GM23338 (cell line): ENCODE data around the gene CALML5. TPM values are rescaled to one million over a fixed set of nuclear protein-coding genes. Genes with fewer than 3 reads are reported as not detected.

Source experiments
- ATAC-seq: fragments of 200-7000 bp; cut with Tn5 transposase; 3 replicates; pipeline ENCODE4 v1.9.1; 2020
- DNase-seq: peaks from one replicate; pipeline ENCODE4 v3.0.0-alpha.2; 2015; ENCODE audit warnings: low spot score
- H2AFZ ChIP-seq: fragments of 200-600 bp; sonication (generic); 2 replicates; pipeline ENCODE4 v1.8.0; 2016; ENCODE audit warnings: antibody characterized with exemption, mild to moderate bottlenecking, moderate library complexity
- H3F3A ChIP-seq: fragments of 200-600 bp; sonication (generic); replicated peaks from 2 replicates; pipeline ENCODE4 v1.8.0; 2017; ENCODE audit warnings: antibody characterized with exemption, mixed run types, low read depth
- H3K27ac ChIP-seq: fragments of 200-600 bp; sonication (generic); 2 replicates; pipeline ENCODE4 v1.6.1; 2016; ENCODE audit warnings: low read depth
- H3K27me3 ChIP-seq: fragments of 200-600 bp; sonication (generic); 2 replicates; pipeline ENCODE4 v1.8.0; 2016; ENCODE audit warnings: mild to moderate bottlenecking, mixed run types, moderate library complexity; ENCODE audit not compliant: insufficient read depth
- H3K36me3 ChIP-seq: fragments of 200-600 bp; sonication (generic); 2 replicates; pipeline ENCODE4 v1.8.0; 2016; ENCODE audit warnings: mild to moderate bottlenecking; ENCODE audit not compliant: insufficient read depth
- H3K4me1 ChIP-seq: fragments of 200-600 bp; sonication (generic); 2 replicates; pipeline ENCODE4 v1.8.0; 2016; ENCODE audit warnings: mild to moderate bottlenecking, moderate library complexity; ENCODE audit not compliant: insufficient read depth
- H3K4me2 ChIP-seq: fragments of 200-600 bp; sonication (generic); 2 replicates; pipeline ENCODE4 v1.7.1; 2017; ENCODE audit warnings: mixed run types
- H3K4me3 ChIP-seq: fragments of 200-600 bp; sonication (generic); 2 replicates; pipeline ENCODE4 v1.6.1; 2016; ENCODE audit warnings: mixed run types
- H3K79me2 ChIP-seq: fragments of 200-600 bp; sonication (generic); replicated peaks from 2 replicates; pipeline ENCODE4 v1.8.0; 2017; ENCODE audit warnings: mild to moderate bottlenecking; ENCODE audit not compliant: insufficient read depth
- H3K9me2 ChIP-seq: fragments of 200-600 bp; sonication (generic); 2 replicates; pipeline ENCODE4 v1.8.0; 2017; ENCODE audit not compliant: insufficient read depth
- H4K20me1 ChIP-seq: fragments of 200-600 bp; sonication (generic); replicated peaks from 2 replicates; pipeline ENCODE4 v1.8.0; 2017; ENCODE audit warnings: mild to moderate bottlenecking; ENCODE audit not compliant: insufficient read depth
- H3K27ac Mint-ChIP-seq: 2 replicates; pipeline ENCODE4 v1.8.0; 2020; ENCODE audit warnings: inconsistent platforms, mild to moderate bottlenecking, moderate library complexity, mixed read lengths
- H3K27me3 Mint-ChIP-seq: 3 replicates; pipeline ENCODE4 v1.8.0; 2022; ENCODE audit warnings: low read depth, mild to moderate bottlenecking, moderate library complexity, mixed read lengths, inconsistent platforms; ENCODE audit not compliant: insufficient read depth, poor library complexity
- H3K36me3 Mint-ChIP-seq: 3 replicates; pipeline ENCODE4 v1.8.0; 2021; ENCODE audit warnings: low read depth, mild to moderate bottlenecking, inconsistent platforms, moderate library complexity, mixed read lengths
- H3K4me1 Mint-ChIP-seq: 3 replicates; pipeline ENCODE4 v1.8.0; 2020; ENCODE audit warnings: mild to moderate bottlenecking, inconsistent platforms, mixed read lengths
- H3K4me3 Mint-ChIP-seq: 3 replicates; pipeline ENCODE4 v1.8.0; 2021; ENCODE audit warnings: moderate library complexity, mild to moderate bottlenecking, inconsistent platforms, mixed read lengths
- H3K9me3 Mint-ChIP-seq: 3 replicates; pipeline ENCODE4 v1.8.0; 2020; ENCODE audit warnings: moderate library complexity, mild to moderate bottlenecking, inconsistent platforms, mixed read lengths
- CREB1 ChIP-seq: fragments of 250-450 bp; sonication (Bioruptor Pico); IDR thresholded peaks from 2 replicates; pipeline ENCODE4 v1.5.0; 2020; ENCODE audit warnings: low read depth, mild to moderate bottlenecking, moderate library complexity
- CTCF ChIP-seq, 2 experiments: fragments of 200-600 bp in 1 of 2; sonication (generic) in 1 of 2; conservative IDR thresholded peaks; 2 replicates each; pipeline versions ENCODE4 v1.5.1 to v1.6.1; 2016 to 2017; ENCODE audit warnings: antibody characterized with exemption in 2 of 2, low read depth in 2 of 2, mild to moderate bottlenecking in 2 of 2, moderate library complexity in 1 of 2
- EZH2 ChIP-seq: fragments of 200-600 bp; sonication (generic); IDR thresholded peaks from one replicate; pipeline ENCODE4 v1.8.0; 2017; ENCODE audit warnings: antibody characterized with exemption, mild to moderate bottlenecking, low read depth; ENCODE audit not compliant: unreplicated experiment
- EZH2phosphoT487 ChIP-seq: fragments of 200-600 bp; sonication (generic); IDR thresholded peaks from one replicate; pipeline ENCODE4 v1.8.1; 2018; ENCODE audit warnings: antibody characterized with exemption; ENCODE audit not compliant: unreplicated experiment
- JUNB ChIP-seq: IDR thresholded peaks from one replicate; pipeline ENCODE4 v1.6.1; 2016; ENCODE audit warnings: antibody characterized with exemption; ENCODE audit not compliant: unreplicated experiment
- NANOG ChIP-seq: IDR thresholded peaks from 2 replicates; pipeline ENCODE4 v1.6.1; 2016; ENCODE audit warnings: antibody characterized with exemption, borderline replicate concordance
- POLR2AphosphoS5 ChIP-seq: IDR thresholded peaks from 2 replicates; pipeline ENCODE4 v1.6.1; 2016; ENCODE audit warnings: antibody characterized with exemption, low read depth
- STAT1 ChIP-seq: IDR thresholded peaks from one replicate; pipeline ENCODE4 v1.6.1; 2016; ENCODE audit warnings: antibody characterized with exemption; ENCODE audit not compliant: unreplicated experiment
- ZNF114 ChIP-seq: fragments of 250-450 bp; sonication (Bioruptor Pico); IDR thresholded peaks from 2 replicates; pipeline ENCODE4 v1.5.0; 2020; ENCODE audit warnings: mild to moderate bottlenecking, moderate library complexity
- ZNF331 ChIP-seq: fragments of 250-450 bp; sonication (Bioruptor Pico); IDR thresholded peaks from 2 replicates; pipeline ENCODE4 v1.5.0; 2020; ENCODE audit warnings: low read depth, mild to moderate bottlenecking, moderate library complexity
- polyA plus RNA-seq: library from polyadenylated mRNA; unstranded; fragments of >200 nt; fragmentation: Nextera tagmentation; extraction: Ambion mirVana; gene quantifications from 2 replicates; pipeline ENCODE4 v1.2.1, GENCODE V29; 2016
- total RNA-seq: library from RNA; depleted of rRNA; stranded (reverse); fragments of >200 nt; shearing (Covaris generic); gene quantifications from 2 replicates; pipeline ENCODE4 v1.2.3, GENCODE V29; 2014
- TF ChIP-seq, protein P1 (sequence below): IDR thresholded peaks from one replicate; pipeline ENCODE4 v1.6.1; 2018; ENCODE audit warnings: antibody characterized with exemption; ENCODE audit not compliant: unreplicated experiment
- TF ChIP-seq, protein P2 (sequence below): fragments of 250-450 bp; sonication (Bioruptor Pico); IDR thresholded peaks from 2 replicates; pipeline ENCODE4 v1.5.0; 2020; ENCODE audit warnings: mild to moderate bottlenecking, moderate library complexity

Gene CALML5
- total and polyA plus RNA-seq, 2 experiments from 2014 or later = 0.40 TPM; not detected in 1

DNA sequence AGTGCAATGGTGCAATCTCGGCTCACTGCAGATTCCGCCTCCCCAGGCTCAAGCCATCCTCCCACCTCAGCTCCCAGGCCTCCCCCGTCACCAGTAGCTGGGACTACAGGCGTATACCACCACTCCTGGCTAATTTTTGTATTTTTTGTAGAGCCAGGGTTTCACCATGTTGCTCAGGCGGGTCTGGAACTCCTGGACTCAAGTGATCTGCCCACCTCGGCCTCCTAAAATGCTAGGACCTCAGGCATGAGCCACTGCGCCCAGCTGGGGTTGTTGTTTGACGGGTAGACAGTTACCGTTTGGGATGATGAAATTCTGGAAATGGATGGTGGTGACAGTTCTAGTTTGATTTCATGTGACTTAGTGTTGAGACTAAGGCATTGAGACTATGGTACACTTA is 40.7 kb upstream of the CALML5 start (continued):
- TF ChIP-seq ZNF114 (CRISPR knock-in tag) (no peak), ZNF331 (no peak), EZH2phosphoT487 (no peak), NANOG (no peak), EZH2 (no peak), CTCF (conservative IDR thresholded peaks at IDR 0.05; ENCODE audit: low read depth in 2 of 2) (no peak), STAT1 (no peak), JUNB (no peak), POLR2AphosphoS5 (no peak)

- H3K4me2 ChIP-seq = no peak overlapping the region
- H3K27me3 Mint-ChIP-seq = peaks cover 9% of the 10 kb centered on the region
- TF ChIP-seq JUNB = no peak
- TF ChIP-seq, protein P1, sequence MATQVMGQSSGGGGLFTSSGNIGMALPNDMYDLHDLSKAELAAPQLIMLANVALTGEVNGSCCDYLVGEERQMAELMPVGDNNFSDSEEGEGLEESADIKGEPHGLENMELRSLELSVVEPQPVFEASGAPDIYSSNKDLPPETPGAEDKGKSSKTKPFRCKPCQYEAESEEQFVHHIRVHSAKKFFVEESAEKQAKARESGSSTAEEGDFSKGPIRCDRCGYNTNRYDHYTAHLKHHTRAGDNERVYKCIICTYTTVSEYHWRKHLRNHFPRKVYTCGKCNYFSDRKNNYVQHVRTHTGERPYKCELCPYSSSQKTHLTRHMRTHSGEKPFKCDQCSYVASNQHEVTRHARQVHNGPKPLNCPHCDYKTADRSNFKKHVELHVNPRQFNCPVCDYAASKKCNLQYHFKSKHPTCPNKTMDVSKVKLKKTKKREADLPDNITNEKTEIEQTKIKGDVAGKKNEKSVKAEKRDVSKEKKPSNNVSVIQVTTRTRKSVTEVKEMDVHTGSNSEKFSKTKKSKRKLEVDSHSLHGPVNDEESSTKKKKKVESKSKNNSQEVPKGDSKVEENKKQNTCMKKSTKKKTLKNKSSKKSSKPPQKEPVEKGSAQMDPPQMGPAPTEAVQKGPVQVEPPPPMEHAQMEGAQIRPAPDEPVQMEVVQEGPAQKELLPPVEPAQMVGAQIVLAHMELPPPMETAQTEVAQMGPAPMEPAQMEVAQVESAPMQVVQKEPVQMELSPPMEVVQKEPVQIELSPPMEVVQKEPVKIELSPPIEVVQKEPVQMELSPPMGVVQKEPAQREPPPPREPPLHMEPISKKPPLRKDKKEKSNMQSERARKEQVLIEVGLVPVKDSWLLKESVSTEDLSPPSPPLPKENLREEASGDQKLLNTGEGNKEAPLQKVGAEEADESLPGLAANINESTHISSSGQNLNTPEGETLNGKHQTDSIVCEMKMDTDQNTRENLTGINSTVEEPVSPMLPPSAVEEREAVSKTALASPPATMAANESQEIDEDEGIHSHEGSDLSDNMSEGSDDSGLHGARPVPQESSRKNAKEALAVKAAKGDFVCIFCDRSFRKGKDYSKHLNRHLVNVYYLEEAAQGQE = no peak
- TF ChIP-seq, protein P2, sequence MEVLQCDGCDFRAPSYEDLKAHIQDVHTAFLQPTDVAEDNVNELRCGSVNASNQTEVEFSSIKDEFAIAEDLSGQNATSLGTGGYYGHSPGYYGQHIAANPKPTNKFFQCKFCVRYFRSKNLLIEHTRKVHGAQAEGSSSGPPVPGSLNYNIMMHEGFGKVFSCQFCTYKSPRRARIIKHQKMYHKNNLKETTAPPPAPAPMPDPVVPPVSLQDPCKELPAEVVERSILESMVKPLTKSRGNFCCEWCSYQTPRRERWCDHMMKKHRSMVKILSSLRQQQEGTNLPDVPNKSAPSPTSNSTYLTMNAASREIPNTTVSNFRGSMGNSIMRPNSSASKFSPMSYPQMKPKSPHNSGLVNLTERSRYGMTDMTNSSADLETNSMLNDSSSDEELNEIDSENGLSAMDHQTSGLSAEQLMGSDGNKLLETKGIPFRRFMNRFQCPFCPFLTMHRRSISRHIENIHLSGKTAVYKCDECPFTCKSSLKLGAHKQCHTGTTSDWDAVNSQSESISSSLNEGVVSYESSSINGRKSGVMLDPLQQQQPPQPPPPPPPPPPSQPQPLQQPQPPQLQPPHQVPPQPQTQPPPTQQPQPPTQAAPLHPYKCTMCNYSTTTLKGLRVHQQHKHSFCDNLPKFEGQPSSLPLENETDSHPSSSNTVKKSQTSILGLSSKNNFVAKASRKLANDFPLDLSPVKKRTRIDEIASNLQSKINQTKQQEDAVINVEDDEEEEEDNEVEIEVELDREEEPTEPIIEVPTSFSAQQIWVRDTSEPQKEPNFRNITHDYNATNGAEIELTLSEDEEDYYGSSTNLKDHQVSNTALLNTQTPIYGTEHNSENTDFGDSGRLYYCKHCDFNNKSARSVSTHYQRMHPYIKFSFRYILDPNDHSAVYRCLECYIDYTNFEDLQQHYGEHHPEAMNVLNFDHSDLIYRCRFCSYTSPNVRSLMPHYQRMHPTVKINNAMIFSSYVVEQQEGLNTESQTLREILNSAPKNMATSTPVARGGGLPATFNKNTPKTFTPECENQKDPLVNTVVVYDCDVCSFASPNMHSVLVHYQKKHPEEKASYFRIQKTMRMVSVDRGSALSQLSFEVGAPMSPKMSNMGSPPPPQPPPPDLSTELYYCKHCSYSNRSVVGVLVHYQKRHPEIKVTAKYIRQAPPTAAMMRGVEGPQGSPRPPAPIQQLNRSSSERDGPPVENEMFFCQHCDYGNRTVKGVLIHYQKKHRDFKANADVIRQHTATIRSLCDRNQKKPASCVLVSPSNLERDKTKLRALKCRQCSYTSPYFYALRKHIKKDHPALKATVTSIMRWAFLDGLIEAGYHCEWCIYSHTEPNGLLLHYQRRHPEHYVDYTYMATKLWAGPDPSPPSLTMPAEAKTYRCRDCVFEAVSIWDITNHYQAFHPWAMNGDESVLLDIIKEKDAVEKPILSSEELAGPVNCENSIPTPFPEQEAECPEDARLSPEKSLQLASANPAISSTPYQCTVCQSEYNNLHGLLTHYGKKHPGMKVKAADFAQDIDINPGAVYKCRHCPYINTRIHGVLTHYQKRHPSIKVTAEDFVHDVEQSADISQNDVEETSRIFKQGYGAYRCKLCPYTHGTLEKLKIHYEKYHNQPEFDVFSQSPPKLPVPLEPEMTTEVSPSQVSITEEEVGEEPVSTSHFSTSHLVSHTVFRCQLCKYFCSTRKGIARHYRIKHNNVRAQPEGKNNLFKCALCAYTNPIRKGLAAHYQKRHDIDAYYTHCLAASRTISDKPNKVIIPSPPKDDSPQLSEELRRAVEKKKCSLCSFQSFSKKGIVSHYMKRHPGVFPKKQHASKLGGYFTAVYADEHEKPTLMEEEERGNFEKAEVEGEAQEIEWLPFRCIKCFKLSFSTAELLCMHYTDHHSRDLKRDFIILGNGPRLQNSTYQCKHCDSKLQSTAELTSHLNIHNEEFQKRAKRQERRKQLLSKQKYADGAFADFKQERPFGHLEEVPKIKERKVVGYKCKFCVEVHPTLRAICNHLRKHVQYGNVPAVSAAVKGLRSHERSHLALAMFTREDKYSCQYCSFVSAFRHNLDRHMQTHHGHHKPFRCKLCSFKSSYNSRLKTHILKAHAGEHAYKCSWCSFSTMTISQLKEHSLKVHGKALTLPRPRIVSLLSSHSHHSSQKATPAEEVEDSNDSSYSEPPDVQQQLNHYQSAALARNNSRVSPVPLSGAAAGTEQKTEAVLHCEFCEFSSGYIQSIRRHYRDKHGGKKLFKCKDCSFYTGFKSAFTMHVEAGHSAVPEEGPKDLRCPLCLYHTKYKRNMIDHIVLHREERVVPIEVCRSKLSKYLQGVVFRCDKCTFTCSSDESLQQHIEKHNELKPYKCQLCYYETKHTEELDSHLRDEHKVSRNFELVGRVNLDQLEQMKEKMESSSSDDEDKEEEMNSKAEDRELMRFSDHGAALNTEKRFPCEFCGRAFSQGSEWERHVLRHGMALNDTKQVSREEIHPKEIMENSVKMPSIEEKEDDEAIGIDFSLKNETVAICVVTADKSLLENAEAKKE (CRISPR knock-in tag) = no peak
- TF ChIP-seq ZNF114 (CRISPR knock-in tag) = no peak
- no peak for TF ChIP-seq EZH2phosphoT487
- TF ChIP-seq ZNF331 = no peak
- no peak for TF ChIP-seq CREB1
Measured at GRCh38 chr10:5538892-5539651, 39.7 kb upstream of the CALML5 start.

More at GRCh38 chr10:5538892-5539651, 39.7 kb upstream of the CALML5 start:
- H3F3A ChIP-seq = no peaks in the 10 kb centered on the region
- no peak overlapping the region for H3K4me3 ChIP-seq
- no peaks in the 10 kb centered on the region for H3K27me3 ChIP-seq
- no peaks in the 10 kb centered on the region for H3K79me2 ChIP-seq
- no peaks in the 10 kb centered on the region for H4K20me1 ChIP-seq
- H2AFZ ChIP-seq = peak overlapping the region; percentile 96
- Mint-ChIP-seq H3K4me1 (no peaks in the 10 kb centered on the region), H3K36me3 (peaks cover 3% of the 10 kb centered on the region; the same call in 2 of the 3 replicates), H3K27ac (no peak overlapping the region), H3K4me3 (no peak overlapping the region), H3K9me3 (peaks cover 24% of the 10 kb centered on the region; the same call in 2 of the 3 replicates)
- H3K36me3 ChIP-seq = no peaks in the 10 kb centered on the region; the same call in 1 of the 2 replicates
- no peak overlapping the region for H3K27ac ChIP-seq
- H3K4me1 ChIP-seq = no peaks in the 10 kb centered on the region
- ATAC-seq (no peak), DNase-seq (no peak)
- H3K9me2 ChIP-seq = no peaks in the 10 kb centered on the region
